Stimulated activated CD8-positive, alpha-beta memory T cell treated with anti-CD3 and anti-CD28 coated beads, Interleukin-15, amount 100 ng/mL, for 1 hour (primary cell): ENCODE data around the gene RTCA.
"Not testable (repeated sequence)": the region's sequence is repeated elsewhere in the genome, so short reads cannot be mapped to it uniquely, and the experiment has no call there.

Experiments
- DNase-seq: peaks from one replicate; pipeline ENCODE4 v3.0.0-alpha.2; 2020; ENCODE audit warnings: low read depth

Gene RTCA

DNA sequence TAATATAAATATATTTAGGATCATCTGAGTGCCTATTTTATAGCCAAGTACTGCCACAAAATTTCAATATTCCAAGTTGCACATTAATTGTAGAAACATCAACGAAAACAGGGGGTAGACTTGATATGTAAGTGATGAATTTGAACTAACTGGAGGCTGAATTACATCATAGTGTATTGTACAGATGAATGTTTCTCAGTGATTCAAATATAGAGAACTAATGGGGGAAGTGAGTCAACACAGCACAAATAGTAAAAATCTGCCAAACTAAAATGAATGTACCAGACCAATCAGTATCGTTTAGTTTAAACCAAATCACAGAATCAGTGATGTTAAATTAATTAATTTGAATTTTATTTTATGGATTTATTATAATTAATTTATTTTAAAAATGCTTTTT is 42.8 kb downstream of the RTCA start:
- DNase-seq, result no peak

DNA sequence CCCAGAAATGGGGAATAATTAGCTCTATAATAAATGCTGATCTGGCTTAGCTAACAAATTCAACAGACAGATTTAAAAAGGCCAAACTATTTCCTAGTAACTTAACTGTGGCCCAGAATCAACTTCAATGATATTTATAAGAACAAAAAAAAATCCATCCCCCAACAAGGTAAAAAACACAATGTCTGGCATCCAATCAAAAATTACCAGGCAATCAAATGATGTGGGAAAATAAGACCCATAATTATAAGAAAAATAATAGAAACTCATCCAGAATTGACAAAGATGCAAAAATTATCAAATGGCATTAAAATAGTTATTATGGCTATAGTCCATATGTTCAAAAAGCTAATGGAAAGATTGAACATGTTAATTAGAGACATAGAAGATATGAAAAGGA is 43.8 kb downstream of the RTCA start:
- DNase-seq, result no peak

DNA sequence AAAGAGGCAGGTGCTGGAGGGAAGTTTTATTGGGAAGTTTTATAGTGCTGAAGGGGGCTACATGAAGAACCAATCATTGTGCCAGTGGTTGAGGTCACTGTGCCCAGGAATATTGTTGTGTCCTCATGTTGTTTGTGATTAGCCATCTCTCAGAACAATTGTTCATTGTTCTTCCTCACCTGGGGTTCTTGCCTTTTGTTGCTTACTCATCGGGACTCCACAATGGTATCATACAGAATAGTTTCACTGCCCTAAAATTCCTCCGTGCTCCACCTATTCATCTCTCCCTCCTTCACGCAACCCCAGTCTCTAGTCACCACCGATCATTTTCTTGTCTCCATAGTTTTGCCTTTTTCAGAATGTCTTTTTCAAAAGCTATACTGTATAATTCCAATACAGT is 47.4 kb downstream of the RTCA start:
- DNase-seq, result no peak

DNA sequence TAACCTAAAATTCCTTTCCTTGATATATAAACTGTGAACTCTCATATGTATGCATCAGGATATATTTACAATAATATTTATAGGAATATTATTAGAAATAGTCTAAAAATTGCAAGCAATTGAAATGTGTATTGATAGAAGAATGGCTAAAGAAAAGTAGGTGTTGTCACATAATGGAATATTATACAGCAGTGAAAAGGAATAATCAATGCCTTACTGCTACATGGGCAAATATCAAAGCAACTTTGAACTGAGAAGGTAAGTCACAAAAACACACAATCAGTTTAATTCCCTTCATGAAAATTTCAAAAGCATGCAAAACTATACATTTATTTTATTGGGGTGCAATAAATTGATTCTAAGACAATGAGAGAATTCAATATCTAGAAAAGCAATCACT is 50.6 kb downstream of the RTCA start:
- no peak for DNase-seq

DNA sequence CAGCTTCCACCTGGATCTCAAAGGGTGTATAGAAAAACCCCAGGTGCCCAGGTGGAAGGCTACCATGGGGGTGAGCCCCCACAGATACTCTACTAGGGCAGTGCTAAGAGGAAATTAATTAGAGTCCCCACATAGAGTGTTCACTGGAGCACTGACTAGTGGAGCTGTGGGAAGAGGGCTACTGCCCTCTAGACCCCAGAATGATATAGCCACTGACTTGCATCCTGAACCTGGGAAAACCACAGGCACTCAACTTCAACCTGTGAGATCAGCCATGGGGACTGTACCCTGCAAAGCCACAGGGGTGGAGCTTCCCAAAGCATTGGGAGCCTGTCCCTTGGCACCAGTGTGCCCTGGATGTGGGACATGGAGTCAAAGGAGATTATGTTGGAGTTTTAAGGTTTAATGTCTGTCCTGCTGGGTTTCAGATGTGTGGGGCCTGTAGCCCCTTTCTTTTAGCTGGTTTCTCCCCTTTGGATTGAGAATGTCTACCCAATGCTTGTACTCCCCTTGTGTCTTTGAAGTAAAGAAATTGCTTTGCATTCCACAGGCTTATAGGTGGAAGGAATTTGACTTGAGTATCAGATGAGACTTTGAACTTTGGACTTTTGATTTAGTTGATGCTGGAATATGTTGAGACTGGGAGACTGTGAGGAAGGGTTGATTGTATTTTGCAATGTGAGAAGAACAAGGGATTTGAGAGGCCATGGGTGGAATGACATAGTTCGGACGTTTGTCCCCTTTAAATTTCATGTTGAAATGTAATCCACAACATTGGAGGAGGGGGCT is 54.5 kb downstream of the RTCA start:
- DNase-seq, result no peak

DNA sequence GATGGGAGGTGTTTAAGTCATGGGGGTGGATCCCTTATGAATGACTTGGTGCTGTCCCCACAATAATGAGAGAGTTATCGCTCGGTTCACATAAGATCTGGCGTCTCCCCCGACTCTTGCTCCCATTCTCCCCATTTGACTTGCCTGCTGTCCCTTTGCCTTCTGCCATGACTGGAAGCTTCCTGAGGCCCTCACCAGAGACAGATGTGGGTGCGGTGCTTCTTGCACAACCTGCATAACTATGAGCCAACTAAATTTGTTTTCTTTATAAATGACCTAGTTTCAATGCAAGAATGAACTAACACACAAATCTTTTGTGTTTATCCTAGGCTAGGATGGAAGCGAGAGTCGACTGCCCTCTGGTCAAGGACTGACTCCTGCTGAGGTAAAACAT is 55.1 kb downstream of the RTCA start:
- DNase-seq, result no peak

DNA sequence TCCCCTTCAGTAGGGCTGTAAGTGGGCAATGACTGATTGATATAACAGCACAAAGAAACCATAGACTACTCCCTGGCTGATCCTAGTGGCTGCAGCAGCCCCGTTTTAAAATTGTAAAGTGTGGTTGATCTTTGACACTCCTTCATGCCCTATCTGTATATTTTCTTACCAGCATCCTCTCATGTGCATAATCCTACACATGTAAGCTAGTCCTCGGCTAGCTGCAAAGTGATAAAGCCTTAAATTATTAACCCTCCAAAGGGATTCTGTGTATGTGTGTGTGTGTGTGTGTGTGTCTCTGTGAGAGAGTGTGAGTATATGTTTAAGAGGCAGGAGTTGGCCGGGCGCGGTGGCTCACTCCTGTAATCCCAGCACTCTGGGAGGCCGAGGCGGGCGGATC is 55.5 kb downstream of the RTCA start:
- no peak for DNase-seq

DNA sequence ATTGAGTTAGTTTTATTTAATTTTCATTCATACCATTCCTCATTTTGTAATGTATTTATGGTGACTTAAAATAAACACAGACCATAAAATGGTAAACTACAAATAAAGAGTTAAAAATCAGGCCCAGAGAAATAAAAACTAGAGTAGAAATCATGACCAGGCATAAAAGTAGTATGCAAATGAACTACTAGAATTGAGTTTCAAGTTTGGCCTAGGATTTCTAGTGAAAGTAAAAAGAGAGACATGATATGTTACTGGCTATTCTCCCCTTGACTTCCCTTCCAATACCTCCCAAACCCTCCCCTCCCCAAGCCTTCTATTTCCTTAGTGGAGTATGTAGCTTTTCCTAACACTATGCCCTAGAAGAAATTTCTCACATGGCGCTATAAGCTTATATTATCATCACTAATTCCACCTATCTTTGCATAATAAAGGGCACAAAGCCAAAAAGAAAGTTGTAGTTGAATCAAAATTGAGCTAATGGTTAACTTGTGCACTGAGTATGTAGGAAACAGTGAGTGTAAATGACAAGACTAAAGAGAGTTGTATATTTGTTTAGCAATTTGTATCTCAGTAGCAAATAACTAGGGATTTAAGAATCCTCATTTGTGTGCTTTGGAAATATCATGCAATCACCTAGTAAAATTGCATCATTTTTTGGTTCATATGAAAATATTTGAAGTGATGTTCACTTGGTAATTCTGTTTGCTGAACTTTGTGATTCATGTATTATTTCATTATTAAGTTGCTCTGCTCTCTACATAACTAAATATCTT is 56.6 kb downstream of the RTCA start:
- DNase-seq, result no peak

DNA sequence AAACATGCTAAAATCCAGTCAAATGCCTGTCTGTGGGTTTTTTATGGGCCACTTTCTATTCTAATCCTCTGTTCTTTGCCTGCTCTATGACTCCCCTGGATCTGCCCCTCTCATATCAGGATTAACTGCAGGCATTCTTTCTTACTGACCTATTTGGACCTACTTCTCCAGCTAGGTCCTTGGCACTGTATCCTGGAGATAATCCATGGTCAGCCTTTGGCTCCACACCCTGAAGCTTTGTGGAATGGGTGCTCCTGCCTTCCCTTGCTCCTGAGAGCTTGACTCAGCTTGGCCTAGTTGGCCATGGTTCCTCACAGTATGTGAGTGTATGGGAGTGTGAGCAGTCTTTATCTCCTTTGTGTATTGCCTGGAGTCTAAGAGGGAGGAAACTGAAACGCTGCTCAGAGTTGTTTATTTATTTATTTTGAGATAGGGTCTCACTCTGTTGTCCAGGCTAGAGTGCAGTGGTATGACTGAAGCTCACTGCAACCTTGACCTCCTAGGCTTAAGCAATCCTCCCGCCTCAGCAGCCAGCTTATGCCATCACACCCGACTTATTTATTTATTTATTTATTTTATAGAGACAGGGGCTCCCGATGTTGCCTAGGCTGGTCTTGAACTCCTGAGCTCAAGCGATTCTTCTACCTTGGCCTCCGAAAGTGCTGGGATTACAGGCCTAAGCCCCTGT is 57.5 kb downstream of the RTCA start:
- no peak for DNase-seq

DNA sequence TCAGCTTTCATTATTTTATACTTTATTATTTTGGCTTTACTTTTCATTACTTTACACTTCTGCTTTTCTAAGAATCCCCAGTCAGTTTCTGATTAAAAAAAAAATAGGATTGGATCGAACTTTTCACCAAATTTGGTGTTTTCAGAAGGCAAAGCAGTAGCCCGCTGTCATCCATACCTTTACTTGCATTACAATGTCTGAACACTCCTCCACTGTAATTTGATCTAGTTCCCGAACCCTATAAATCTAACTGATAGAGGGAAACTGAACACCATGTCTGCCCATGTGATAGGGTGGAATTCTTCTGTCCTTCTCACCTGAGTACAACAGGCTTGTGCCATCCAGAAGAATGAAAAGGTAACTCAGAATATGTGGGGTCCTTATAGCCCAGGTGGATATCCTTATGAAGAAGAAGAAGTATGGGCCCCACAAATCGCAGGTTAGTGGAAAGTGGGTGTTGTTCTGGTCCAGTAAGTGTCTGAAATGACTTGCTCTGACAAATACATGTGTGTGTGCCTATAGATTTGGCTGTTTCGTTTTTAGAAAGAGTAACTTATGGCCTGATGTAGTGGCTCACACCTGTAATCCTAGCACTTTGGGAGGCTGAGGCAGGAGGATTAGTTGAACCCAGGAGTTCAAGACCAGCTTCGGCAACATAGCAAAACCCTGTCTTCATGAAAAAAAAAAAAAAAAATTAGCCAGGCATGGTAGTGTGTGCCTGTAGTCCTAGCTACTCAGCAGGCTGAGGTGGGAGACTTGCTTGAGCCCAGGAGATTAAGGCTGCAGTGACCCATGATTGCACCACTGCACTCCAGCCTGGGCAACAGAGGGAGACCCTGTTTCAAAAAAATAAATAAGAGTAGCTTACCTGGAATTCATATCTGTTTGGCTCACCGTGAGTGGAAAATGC is 59.7 kb downstream of the RTCA start:
- DNase-seq, result no peak

DNA sequence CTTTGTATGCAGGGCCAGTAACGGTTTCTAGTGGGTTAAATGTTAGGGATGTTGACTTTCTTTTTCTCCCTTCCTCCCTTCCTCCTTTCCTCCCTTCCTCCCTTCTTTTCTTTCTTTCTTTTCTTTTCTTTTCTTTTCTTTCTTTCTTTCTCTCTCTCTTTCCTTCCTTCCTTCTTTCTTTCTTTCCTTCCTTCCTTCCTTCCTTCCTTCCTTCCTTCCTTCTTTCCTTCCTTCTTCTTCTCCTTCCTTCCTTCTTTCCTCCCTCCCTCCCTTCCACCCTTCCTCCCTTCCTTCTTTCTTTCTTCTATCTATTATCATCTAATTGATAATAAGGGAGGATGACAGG is 60.3 kb downstream of the RTCA start:
- not testable (repeated sequence) for DNase-seq

DNA sequence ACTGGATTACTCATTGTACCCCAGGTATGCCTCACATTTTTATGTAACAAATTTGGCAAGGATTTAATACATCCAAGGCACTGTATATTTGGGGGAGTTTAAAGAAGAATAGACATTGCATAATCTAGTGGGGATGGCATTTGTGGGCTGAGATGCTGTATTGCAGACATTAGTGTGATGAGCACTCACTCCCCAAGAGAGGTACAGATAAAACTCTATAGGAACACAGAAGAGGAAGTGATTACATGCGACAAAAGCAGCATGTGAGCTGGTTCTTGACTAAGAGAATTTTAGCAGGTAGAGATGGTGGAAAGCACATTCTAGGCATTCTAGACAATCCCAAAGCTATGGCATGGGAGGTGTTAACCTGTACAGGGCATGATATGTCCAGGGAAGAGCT is 62.1 kb downstream of the RTCA start:
- DNase-seq, result no peak

DNA sequence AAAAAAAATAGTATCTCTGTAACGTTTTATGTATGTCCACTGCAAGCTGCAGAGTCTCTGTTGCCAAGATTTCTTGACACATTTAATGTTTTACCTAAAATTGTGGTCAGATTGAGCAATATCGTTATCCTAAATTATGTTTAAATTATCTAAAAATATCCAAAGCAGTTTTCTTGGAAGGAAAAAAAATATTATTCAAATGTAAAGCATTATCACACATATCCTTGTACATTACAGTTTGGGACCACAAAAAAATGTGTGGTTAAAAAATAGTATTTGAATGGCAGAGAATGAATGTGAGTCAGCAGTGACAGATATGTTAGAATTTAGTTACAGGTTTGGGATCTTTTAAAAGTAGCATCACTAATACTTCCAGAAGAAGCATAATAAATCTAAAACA is 65.1 kb downstream of the RTCA start:
- DNase-seq, result not testable (repeated sequence)

DNA sequence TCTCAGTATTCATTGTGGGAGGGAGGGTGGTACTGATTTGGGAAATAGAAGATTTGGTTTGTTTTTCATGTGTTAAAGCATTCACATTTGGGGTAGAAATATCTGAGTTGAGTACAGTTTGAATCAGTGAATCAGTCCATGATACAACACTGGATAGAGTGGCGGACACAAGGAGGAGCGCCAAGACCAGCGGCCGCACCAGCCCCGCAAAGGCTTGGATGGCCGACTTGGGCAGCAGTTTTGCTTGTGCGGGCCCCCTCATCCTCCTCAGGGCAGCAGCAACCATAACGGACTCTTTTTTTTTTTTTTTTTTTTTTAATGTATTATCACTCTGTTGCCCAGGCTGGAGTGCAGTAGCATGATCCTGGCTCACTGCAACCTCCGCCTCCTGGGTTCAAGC is 66.3 kb downstream of the RTCA start:
- DNase-seq, result no peak

DNA sequence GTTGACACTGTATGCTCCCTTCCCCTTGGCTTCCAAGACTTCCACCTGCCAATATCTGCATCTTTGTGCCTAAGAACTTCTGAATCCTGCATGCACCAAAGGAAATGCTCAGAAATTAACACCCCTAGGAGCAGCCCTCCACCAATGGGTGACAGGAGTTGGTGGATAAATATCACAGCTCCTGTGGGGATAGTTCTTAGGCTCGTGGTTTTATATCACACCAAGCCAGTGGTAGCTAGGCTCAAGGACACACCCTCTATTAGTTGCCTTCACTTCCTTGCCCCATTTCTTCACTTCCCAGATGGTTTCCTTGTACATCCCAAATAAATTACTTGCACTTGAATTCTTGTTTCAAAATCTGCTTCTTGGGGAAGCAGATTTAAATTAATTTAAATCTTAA is 69.4 kb downstream of the RTCA start:
- DNase-seq, result no peak

DNA sequence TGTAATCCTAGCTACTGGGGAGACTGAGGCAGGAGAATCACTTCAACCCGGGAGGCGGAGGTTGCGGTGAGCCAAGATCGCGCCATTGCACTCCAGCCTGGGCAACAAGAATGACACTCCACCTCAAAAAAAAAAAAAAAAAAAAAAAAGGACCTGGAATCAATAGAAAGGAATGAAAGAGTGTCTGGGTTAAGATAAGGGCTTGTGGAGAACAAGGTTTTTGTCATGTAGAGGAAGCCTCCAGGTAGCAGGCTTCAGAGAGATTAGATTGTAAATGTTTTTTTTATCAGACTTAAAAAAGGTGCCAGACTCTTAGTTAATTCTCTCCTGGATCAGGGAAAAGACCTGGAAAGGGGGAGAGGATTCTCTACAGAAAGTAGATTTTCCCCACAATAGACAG is 71.9 kb downstream of the RTCA start:
- DNase-seq, result not testable (repeated sequence)

DNA sequence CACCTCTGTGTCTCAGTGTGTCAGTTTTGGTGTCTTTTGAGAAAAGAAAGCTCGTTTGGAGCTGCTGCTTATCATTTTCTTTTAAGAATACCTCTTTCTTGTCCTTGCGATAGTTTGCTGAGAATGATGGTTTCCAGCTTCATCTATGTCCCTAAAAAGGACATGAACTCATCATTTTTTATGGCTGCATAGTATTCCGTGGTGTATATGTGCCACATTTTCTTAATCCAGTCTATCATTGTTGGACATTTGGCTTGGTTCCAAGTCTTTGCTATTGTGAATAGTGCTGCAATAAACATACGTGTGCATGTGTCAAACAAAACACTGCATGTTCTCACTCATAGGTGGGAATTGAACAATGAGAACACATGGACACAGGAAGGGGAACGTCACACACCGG is 73.7 kb downstream of the RTCA start:
- not testable (repeated sequence) for DNase-seq

DNA sequence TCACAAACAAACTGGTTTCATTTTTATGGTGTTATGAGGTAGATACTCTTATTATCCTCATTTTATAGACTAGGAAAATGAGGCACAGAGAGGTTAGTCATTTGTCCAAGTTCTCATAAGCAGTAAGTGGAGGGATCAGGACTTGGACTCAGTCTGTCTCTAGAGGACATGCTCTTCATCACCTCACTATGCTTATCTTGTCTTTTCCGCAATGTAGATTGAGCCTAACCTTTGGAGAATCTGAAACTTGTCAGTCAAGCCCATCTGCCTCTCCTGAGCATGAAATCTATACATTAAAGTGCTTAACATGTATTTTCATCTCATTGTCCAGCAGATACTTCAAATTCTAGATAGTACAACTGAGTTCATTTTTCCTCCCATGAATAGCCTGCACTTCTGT is 74.5 kb downstream of the RTCA start:
- DNase-seq, result no peak

DNA sequence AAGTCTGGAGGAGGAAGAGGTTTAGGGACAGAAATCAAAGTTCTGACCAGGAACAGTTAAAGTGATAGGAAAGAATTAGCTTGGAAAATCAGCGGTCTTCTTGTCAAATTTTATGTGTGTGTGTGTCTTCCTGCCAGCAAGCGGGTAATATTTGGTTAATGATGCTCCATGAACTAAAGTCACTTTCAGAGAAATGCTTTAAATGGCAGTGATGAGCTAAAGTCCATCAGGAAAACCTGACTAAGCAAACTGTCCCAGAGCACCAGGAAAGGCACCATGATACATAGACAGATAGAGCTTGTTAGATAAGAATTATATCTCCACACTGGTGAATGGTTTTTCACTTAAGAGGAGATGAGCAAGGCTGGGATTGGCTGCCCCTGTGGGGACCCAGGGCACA is 76.3 kb downstream of the RTCA start:
- DNase-seq, result no peak
